ENCODE results near the gene ZNF503.
A peak's percentile ranks its signal among the peaks of the same experiment; 100 is the strongest.

- no peak for TF ChIP-seq CTCF (conservative IDR thresholded peaks at IDR 0.05; ENCODE audit: low read depth in 2 of 2)
- TF ChIP-seq POLR2AphosphoS5 (IDR thresholded peaks at IDR 0.05; ENCODE audit: low read depth), result no peak
- peak; percentile 80 for TF ChIP-seq EZH2 (IDR thresholded peaks at IDR 0.05; ENCODE audit: low read depth, unreplicated experiment)
- TF ChIP-seq JUNB (IDR thresholded peaks at IDR 0.05; ENCODE audit: unreplicated experiment), result no peak
- no peak for TF ChIP-seq STAT1 (IDR thresholded peaks at IDR 0.05; ENCODE audit: unreplicated experiment)
These were observed 1.8 kb upstream of the ZNF503 start for GRCh38 chr10:75403144-75403938.
